IMR-90 (cell line): Measurements from ENCODE around the gene GLP2R.

Experiments used
- BHLHE40 ChIP-seq: fragments of 150-350 bp; IDR thresholded peaks from 2 replicates; pipeline ENCODE4 v1.6.1; 2016; ENCODE audit warnings: mild to moderate bottlenecking, low read depth, low read length
- CEBPB ChIP-seq: IDR thresholded peaks from 2 replicates; pipeline ENCODE4 v1.6.1; 2012; ENCODE audit warnings: low read depth, low read length, improper control_type of control experiment
- CTCF ChIP-seq: conservative IDR thresholded peaks from 2 replicates; pipeline ENCODE4 v1.5.1; 2012; ENCODE audit warnings: mild to moderate bottlenecking, low read depth, low read length, improper control_type of control experiment
- MAFK ChIP-seq: IDR thresholded peaks from 2 replicates; pipeline ENCODE4 v1.6.1; 2012; ENCODE audit warnings: low read depth, low read length, improper control_type of control experiment
- POLR2A ChIP-seq: IDR thresholded peaks from 2 replicates; pipeline ENCODE4 v1.6.1; 2012; ENCODE audit warnings: mild to moderate bottlenecking, low read depth, low read length

- TF ChIP-seq CEBPB (no peak), CTCF (no peak), BHLHE40 (no peak), POLR2A (no peak), MAFK (no peak)
Observed at GRCh38 chr17:9936095-9936494, 110.4 kb downstream of the GLP2R start.
